ENCODE measurements around the gene NR3C2. TPM values are rescaled to one million over a fixed set of nuclear protein-coding genes. Genes with fewer than 3 reads are reported as not detected.

NR3C2 gene
- polyA plus RNA-seq, 1 donor from 2014 or later: 0.06 TPM

DNA sequence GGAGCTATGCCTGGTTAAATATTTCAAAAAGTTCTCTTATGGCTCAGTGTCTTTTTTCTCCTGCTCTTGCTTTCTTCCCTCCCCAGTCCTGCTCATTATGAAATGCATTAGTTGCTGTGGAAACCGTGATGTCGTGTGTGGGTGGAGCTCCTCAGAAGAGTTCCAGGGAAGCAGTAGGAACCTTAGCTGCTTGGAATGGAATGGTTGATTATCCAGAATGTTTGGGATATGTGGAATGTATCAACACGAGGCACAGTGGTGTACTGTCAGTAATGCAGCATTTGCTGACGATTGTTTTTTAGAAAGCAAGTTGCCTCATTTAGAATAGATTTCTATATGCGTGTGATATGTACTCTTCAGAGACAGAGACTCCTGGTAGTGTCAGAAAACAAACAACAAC, 377.1 kb downstream of the NR3C2 start:
- TF ChIP-seq EP300 (conservative IDR thresholded peaks at IDR 0.05; ENCODE audit: poor library complexity, severe bottlenecking): no peak
- no peak for TF ChIP-seq MXI1 (conservative IDR thresholded peaks at IDR 0.05; ENCODE audit: poor library complexity, severe bottlenecking)
- TF ChIP-seq, protein P1, sequence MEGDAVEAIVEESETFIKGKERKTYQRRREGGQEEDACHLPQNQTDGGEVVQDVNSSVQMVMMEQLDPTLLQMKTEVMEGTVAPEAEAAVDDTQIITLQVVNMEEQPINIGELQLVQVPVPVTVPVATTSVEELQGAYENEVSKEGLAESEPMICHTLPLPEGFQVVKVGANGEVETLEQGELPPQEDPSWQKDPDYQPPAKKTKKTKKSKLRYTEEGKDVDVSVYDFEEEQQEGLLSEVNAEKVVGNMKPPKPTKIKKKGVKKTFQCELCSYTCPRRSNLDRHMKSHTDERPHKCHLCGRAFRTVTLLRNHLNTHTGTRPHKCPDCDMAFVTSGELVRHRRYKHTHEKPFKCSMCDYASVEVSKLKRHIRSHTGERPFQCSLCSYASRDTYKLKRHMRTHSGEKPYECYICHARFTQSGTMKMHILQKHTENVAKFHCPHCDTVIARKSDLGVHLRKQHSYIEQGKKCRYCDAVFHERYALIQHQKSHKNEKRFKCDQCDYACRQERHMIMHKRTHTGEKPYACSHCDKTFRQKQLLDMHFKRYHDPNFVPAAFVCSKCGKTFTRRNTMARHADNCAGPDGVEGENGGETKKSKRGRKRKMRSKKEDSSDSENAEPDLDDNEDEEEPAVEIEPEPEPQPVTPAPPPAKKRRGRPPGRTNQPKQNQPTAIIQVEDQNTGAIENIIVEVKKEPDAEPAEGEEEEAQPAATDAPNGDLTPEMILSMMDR (IDR thresholded peaks at IDR 0.05; ENCODE audit: poor library complexity, severe bottlenecking): no peak
- TF ChIP-seq, protein P2, sequence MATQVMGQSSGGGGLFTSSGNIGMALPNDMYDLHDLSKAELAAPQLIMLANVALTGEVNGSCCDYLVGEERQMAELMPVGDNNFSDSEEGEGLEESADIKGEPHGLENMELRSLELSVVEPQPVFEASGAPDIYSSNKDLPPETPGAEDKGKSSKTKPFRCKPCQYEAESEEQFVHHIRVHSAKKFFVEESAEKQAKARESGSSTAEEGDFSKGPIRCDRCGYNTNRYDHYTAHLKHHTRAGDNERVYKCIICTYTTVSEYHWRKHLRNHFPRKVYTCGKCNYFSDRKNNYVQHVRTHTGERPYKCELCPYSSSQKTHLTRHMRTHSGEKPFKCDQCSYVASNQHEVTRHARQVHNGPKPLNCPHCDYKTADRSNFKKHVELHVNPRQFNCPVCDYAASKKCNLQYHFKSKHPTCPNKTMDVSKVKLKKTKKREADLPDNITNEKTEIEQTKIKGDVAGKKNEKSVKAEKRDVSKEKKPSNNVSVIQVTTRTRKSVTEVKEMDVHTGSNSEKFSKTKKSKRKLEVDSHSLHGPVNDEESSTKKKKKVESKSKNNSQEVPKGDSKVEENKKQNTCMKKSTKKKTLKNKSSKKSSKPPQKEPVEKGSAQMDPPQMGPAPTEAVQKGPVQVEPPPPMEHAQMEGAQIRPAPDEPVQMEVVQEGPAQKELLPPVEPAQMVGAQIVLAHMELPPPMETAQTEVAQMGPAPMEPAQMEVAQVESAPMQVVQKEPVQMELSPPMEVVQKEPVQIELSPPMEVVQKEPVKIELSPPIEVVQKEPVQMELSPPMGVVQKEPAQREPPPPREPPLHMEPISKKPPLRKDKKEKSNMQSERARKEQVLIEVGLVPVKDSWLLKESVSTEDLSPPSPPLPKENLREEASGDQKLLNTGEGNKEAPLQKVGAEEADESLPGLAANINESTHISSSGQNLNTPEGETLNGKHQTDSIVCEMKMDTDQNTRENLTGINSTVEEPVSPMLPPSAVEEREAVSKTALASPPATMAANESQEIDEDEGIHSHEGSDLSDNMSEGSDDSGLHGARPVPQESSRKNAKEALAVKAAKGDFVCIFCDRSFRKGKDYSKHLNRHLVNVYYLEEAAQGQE (IDR thresholded peaks at IDR 0.05; ENCODE audit: borderline replicate concordance): peak; percentile 57
- Histone ChIP-seq H3K27ac (ENCODE audit: low read length) (no peak overlapping the region), H3K4me3 (ENCODE audit: low read length) (no peak overlapping the region), H4K20me1 (ENCODE audit: insufficient read depth) (no peaks in the 10 kb centered on the region), H2AFZ (ENCODE audit: low read depth, low read length) (no peak overlapping the region), H3K9ac (ENCODE audit: low read length) (no peak overlapping the region), H3K9me3 (ENCODE audit: low read length) (no peaks in the 10 kb centered on the region), H3K27me3 (ENCODE audit: insufficient read depth, low read depth, low read length) (no peaks in the 10 kb centered on the region), H3K4me2 (ENCODE audit: low read length) (no peak overlapping the region), H3K36me3 (ENCODE audit: insufficient read depth, low read length) (no peaks in the 10 kb centered on the region), H3K9me2 (ENCODE audit: insufficient read depth, low read length) (no peaks in the 10 kb centered on the region), H3F3A (ENCODE audit: insufficient read depth, low read length, poor library complexity, severe bottlenecking) (no peaks in the 10 kb centered on the region), H3K79me2 (replicated peaks; ENCODE audit: insufficient read depth, low read length) (no peaks in the 10 kb centered on the region)

DNA sequence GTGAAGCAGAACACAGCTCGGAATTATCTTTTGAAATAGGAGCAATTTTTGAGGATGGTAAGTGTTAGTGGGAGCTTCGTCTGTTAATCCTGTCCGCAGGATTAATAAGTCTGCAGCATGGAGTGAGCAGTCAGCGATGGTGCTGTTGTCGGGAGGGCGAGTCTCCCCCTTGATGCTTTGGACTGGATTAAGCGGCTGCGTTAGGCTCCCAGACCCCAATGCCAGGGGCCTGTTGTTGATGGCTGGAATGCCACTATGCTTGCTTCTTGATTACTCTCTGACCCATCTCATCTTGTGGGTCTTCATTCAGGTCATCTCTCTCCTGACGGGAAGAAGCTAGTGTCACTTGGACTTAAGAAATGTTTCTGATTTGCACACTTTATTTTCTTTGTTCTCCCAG, 377.8 kb downstream of the NR3C2 start:
- Histone ChIP-seq H4K20me1 (ENCODE audit: insufficient read depth) (no peaks in the 10 kb centered on the region), H3K4me3 (ENCODE audit: low read length) (no peak overlapping the region), H3K27ac (ENCODE audit: low read length) (no peak overlapping the region), H3K9me2 (ENCODE audit: insufficient read depth, low read length) (no peaks in the 10 kb centered on the region), H3K4me2 (ENCODE audit: low read length) (no peak overlapping the region), H3F3A (ENCODE audit: insufficient read depth, low read length, poor library complexity, severe bottlenecking) (no peaks in the 10 kb centered on the region), H3K79me2 (replicated peaks; ENCODE audit: insufficient read depth, low read length) (no peaks in the 10 kb centered on the region), H2AFZ (ENCODE audit: low read depth, low read length) (no peak overlapping the region), H3K27me3 (ENCODE audit: insufficient read depth, low read depth, low read length) (no peaks in the 10 kb centered on the region), H3K9ac (ENCODE audit: low read length) (no peak overlapping the region), H3K36me3 (ENCODE audit: insufficient read depth, low read length) (no peaks in the 10 kb centered on the region), H3K9me3 (ENCODE audit: low read length) (no peaks in the 10 kb centered on the region)
- TF ChIP-seq EZH2 (IDR thresholded peaks at IDR 0.05; ENCODE audit: borderline replicate concordance, insufficient read depth, low read length, poor library complexity, severe bottlenecking): no peak
- no peak for TF ChIP-seq TAF1 (IDR thresholded peaks at IDR 0.05; ENCODE audit: low read depth)
- TF ChIP-seq RAD21 (conservative IDR thresholded peaks at IDR 0.05): no peak
- TF ChIP-seq SMC3 (conservative IDR thresholded peaks at IDR 0.05; ENCODE audit: poor library complexity): no peak
- no peak for TF ChIP-seq EP300 (conservative IDR thresholded peaks at IDR 0.05; ENCODE audit: poor library complexity, severe bottlenecking)

Data from neural cell (in vitro differentiated cells).